HepG2 (cell line): Measurements from ENCODE around the gene STX1B. TPM values are rescaled to one million over a fixed set of nuclear protein-coding genes. Genes with fewer than 3 reads are reported as not detected.

Experiments used
- CEBPG ChIP-seq: IDR thresholded peaks from 2 replicates; pipeline ENCODE4 v1.6.1; 2016
- GZF1 ChIP-seq: sonication (generic); formaldehyde crosslinking; IDR thresholded peaks from 2 replicates; pipeline ENCODE4 v1.5.1; 2020; ENCODE audit warnings: mild to moderate bottlenecking, missing genetic modification reagents
- HNRNPLL ChIP-seq: fragments of 200-400 bp; formaldehyde crosslinking; IDR thresholded peaks from 2 replicates; pipeline ENCODE4 v1.6.1; 2017; ENCODE audit warnings: mild to moderate bottlenecking, low read depth, low read length; ENCODE audit not compliant: poor library complexity, severe bottlenecking
- LCORL ChIP-seq, 2 experiments: fragments of 450-650 bp in 1 of 2; sonication (generic) in 1 of 2; formaldehyde crosslinking in 1 of 2; IDR thresholded peaks; 2 replicates each; pipeline versions ENCODE4 v1.5.0 to v1.6.1; 2017 to 2020; ENCODE audit warnings: antibody characterized with exemption in 1 of 2, missing genetic modification reagents in 1 of 2
- POLR2AphosphoS2 ChIP-seq: IDR thresholded peaks from 2 replicates; pipeline ENCODE4 v1.6.1; 2011; ENCODE audit warnings: low read depth, low read length, improper control_type of control experiment
- SALL1 ChIP-seq: sonication (generic); formaldehyde crosslinking; IDR thresholded peaks from 2 replicates; pipeline ENCODE4 v1.8.0; 2022; ENCODE audit warnings: mild to moderate bottlenecking, missing genetic modification reagents
- SMAD9 ChIP-seq: sonication (generic); formaldehyde crosslinking; IDR thresholded peaks from 2 replicates; pipeline ENCODE4 v1.5.1; 2020; ENCODE audit warnings: mild to moderate bottlenecking, missing genetic modification reagents
- SP1 ChIP-seq, 2 experiments: fragments of 450-650 bp in 1 of 2; sonication (generic) in 1 of 2; formaldehyde crosslinking in 1 of 2; IDR thresholded peaks; 2 replicates each; pipeline versions ENCODE4 v1.4.0 to v1.6.1; 2016 to 2020; ENCODE audit warnings: missing genetic modification reagents in 1 of 2
- ZBTB34 ChIP-seq: sonication (generic); formaldehyde crosslinking; IDR thresholded peaks from 2 replicates; pipeline ENCODE4 v1.8.0; 2022; ENCODE audit warnings: mild to moderate bottlenecking, missing genetic modification reagents
- ZFP1 ChIP-seq: IDR thresholded peaks from 2 replicates; pipeline ENCODE4 v1.6.1; 2016
- ZNF44 ChIP-seq: sonication (generic); formaldehyde crosslinking; IDR thresholded peaks from 2 replicates; pipeline ENCODE4 v1.5.1; 2020; ENCODE audit warnings: mild to moderate bottlenecking, missing genetic modification reagents
- ZNF441 ChIP-seq: sonication (generic); formaldehyde crosslinking; IDR thresholded peaks from 2 replicates; pipeline ENCODE4 v1.7.0; 2021; ENCODE audit warnings: missing genetic modification reagents, borderline replicate concordance
- ZNF446 ChIP-seq: sonication (generic); formaldehyde crosslinking; IDR thresholded peaks from 2 replicates; pipeline ENCODE4 v1.5.0; 2020; ENCODE audit warnings: mild to moderate bottlenecking, missing genetic modification reagents
- ZNF619 ChIP-seq: sonication (generic); formaldehyde crosslinking; IDR thresholded peaks from 2 replicates; pipeline ENCODE4 v1.4.0; 2020; ENCODE audit warnings: mild to moderate bottlenecking, missing genetic modification reagents
- ZSCAN29 ChIP-seq: sonication (generic); formaldehyde crosslinking; conservative IDR thresholded peaks from 2 replicates; pipeline ENCODE4 v1.4.0; 2020; ENCODE audit warnings: mild to moderate bottlenecking, missing genetic modification reagents
- polyA plus RNA-seq, 8 experiments: library from polyadenylated mRNA; depleted of rRNA in 3 of 8; stranded (reverse) in 7 of 8; unstranded in 1 of 8; fragments of >200 nt; fragmentation: Illumina TruSeq in 4 of 8; extraction: Trizol in 4 of 8; gene quantifications; 2 replicates each; pipeline versions ENCODE4 v1.2.1 to v1.2.3, GENCODE V29; 2011 to 2016; ENCODE audit warnings: low read depth in 4 of 8, missing spikeins in 1 of 8, mixed read lengths in 1 of 8; ENCODE audit not compliant: insufficient read depth in 1 of 8
- total RNA-seq, 5 experiments: library from RNA; depleted of rRNA; stranded (reverse); fragments of >200 nt; fragmentation: Illumina TruSeq; extraction: Trizol; gene quantifications; 2 replicates each; pipeline ENCODE4 v1.2.3, GENCODE V29; 2016; ENCODE audit warnings: low read depth in 1 of 5
- TF ChIP-seq, protein P1 (sequence below): IDR thresholded peaks from 2 replicates; pipeline ENCODE4 v1.6.1; 2016; ENCODE audit warnings: low read depth
- TF ChIP-seq, protein P2 (sequence below): sonication (generic); formaldehyde crosslinking; IDR thresholded peaks from 2 replicates; pipeline ENCODE4 v1.4.0; 2020; ENCODE audit warnings: missing genetic modification reagents
- TF ChIP-seq, protein P3 (sequence below): sonication (generic); formaldehyde crosslinking; IDR thresholded peaks from 2 replicates; pipeline ENCODE4 v1.9.0; 2022; ENCODE audit warnings: missing genetic modification reagents, mild to moderate bottlenecking, borderline replicate concordance
- TF ChIP-seq, protein P4 (sequence below): fragments of 450-650 bp; IDR thresholded peaks from 2 replicates; pipeline ENCODE4 v1.6.1; 2016

STX1B gene
- total and polyA plus RNA-seq, 2 of the 13 experiments (the other 11 are each of a cell fraction or from before 2014, with no cell fraction given) = 2.1 to 3.0 TPM

DNA sequence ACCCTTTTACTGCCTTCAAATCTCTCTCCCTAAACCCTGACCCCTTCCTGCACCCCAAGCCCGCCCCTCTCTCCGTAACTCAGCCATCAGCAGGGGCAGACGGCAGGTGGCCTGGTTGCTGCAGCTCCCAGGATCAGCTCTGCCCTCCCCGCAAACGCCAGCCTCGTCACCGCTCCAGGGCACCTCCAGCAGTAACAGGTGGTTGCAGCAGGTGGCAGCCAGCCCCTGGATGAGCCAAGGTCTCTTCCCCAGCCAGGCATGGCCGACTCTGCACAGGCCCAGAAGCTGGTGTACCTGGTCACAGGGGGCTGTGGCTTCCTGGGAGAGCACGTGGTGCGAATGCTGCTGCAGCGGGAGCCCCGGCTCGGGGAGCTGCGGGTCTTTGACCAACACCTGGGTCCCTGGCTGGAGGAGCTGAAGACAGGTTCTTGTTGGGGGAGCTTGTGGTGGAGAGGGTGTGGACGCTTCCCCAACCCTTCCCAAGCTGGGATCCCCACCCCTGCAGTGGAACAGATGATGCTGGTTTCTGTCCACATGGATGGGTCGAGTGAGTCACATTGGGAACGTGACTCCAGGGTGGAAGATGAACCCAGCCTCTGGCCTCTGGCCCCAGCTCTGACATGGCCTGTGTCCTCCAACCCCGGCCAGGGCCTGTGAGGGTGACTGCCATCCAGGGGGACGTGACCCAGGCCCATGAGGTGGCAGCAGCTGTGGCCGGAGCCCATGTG, 24.9 kb downstream of the STX1B start (continued):
- TF ChIP-seq, protein P1, sequence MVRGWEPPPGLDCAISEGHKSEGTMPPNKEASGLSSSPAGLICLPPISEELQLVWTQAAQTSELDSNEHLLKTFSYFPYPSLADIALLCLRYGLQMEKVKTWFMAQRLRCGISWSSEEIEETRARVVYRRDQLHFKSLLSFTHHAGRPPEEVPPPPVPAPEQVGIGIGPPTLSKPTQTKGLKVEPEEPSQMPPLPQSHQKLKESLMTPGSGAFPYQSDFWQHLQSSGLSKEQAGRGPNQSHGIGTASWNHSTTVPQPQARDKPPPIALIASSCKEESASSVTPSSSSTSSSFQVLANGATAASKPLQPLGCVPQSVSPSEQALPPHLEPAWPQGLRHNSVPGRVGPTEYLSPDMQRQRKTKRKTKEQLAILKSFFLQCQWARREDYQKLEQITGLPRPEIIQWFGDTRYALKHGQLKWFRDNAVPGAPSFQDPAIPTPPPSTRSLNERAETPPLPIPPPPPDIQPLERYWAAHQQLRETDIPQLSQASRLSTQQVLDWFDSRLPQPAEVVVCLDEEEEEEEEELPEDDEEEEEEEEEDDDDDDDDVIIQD (CRISPR knock-in tag) = 0 out of 2 replicates have a peak, but pooled peaks have one; percentile 32
- TF ChIP-seq HNRNPLL (peak; percentile 44), SP1 (IDR thresholded peaks at IDR 0.05) (no peak), SP1 (CRISPR knock-in tag; IDR thresholded peaks at IDR 0.05) (0 out of 2 replicates have a peak, but pooled peaks have one; percentile 40), ZNF441 (CRISPR knock-in tag) (peak; percentile 84), ZNF446 (CRISPR knock-in tag) (0 out of 2 replicates have a peak, but pooled peaks have one; percentile 12), LCORL (IDR thresholded peaks at IDR 0.05) (no peak), LCORL (CRISPR knock-in tag; IDR thresholded peaks at IDR 0.05) (peak; percentile 68; the same call in 1 of the 2 replicates), POLR2AphosphoS2 (no peak), SMAD9 (CRISPR knock-in tag) (no peak), ZBTB34 (no peak), ZFP1 (CRISPR knock-in tag) (0 out of 2 replicates have a peak, but pooled peaks have one; percentile 34), GZF1 (CRISPR knock-in tag) (peak; percentile 48; the same call in 1 of the 2 replicates), SALL1 (CRISPR knock-in tag) (peak; percentile 52), ZNF619 (CRISPR knock-in tag) (peak; percentile 71), CEBPG (CRISPR knock-in tag) (0 out of 2 replicates have a peak, but pooled peaks have one; percentile 26), ZNF44 (CRISPR knock-in tag) (peak; percentile 43; the same call in 1 of the 2 replicates), ZSCAN29 (CRISPR knock-in tag) (peak; percentile 82)
- TF ChIP-seq, protein P2, sequence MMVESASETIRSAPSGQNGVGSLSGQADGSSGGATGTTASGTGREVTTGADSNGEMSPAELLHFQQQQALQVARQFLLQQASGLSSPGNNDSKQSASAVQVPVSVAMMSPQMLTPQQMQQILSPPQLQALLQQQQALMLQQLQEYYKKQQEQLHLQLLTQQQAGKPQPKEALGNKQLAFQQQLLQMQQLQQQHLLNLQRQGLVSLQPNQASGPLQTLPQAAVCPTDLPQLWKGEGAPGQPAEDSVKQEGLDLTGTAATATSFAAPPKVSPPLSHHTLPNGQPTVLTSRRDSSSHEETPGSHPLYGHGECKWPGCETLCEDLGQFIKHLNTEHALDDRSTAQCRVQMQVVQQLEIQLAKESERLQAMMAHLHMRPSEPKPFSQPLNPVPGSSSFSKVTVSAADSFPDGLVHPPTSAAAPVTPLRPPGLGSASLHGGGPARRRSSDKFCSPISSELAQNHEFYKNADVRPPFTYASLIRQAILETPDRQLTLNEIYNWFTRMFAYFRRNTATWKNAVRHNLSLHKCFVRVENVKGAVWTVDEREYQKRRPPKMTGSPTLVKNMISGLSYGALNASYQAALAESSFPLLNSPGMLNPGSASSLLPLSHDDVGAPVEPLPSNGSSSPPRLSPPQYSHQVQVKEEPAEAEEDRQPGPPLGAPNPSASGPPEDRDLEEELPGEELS (CRISPR knock-in tag) = no peak
- TF ChIP-seq, protein P3, sequence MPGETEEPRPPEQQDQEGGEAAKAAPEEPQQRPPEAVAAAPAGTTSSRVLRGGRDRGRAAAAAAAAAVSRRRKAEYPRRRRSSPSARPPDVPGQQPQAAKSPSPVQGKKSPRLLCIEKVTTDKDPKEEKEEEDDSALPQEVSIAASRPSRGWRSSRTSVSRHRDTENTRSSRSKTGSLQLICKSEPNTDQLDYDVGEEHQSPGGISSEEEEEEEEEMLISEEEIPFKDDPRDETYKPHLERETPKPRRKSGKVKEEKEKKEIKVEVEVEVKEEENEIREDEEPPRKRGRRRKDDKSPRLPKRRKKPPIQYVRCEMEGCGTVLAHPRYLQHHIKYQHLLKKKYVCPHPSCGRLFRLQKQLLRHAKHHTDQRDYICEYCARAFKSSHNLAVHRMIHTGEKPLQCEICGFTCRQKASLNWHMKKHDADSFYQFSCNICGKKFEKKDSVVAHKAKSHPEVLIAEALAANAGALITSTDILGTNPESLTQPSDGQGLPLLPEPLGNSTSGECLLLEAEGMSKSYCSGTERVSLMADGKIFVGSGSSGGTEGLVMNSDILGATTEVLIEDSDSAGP (CRISPR knock-in tag) = peak; percentile 77
- TF ChIP-seq, protein P4, sequence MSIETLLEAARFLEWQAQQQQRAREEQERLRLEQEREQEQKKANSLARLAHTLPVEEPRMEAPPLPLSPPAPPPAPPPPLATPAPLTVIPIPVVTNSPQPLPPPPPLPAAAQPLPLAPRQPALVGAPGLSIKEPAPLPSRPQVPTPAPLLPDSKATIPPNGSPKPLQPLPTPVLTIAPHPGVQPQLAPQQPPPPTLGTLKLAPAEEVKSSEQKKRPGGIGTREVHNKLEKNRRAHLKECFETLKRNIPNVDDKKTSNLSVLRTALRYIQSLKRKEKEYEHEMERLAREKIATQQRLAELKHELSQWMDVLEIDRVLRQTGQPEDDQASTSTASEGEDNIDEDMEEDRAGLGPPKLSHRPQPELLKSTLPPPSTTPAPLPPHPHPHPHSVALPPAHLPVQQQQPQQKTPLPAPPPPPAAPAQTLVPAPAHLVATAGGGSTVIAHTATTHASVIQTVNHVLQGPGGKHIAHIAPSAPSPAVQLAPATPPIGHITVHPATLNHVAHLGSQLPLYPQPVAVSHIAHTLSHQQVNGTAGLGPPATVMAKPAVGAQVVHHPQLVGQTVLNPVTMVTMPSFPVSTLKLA = peak; percentile 74
